Kidney (tissue), 22 donors: ENCODE results near the gene LSM11. TPM values are rescaled to one million over a fixed set of nuclear protein-coding genes. Genes with fewer than 3 reads are reported as not detected.
"Not testable (repeated sequence)": the region's sequence is repeated elsewhere in the genome, so short reads cannot be mapped to it uniquely, and the experiment has no call there.

Experiments used
- DNase-seq, 5 donors: peaks; one replicate each; pipeline ENCODE4 v3.0.0-alpha.2; 2013 to 2020
- FAIRE-seq: peaks from 2 replicates; lab custom pipeline; 2012; peaks lifted over from hg19 to GRCh38; lab: Jason Lieb, UNC
- H3K27ac ChIP-seq, 2 donors: one replicate each; pipeline ENCODE4 v1.7.0; 2013; ENCODE audit warnings: low read depth in 2 of 2, low read length in 2 of 2, inconsistent platforms in 1 of 2
- H3K27me3 ChIP-seq: one replicate; pipeline ENCODE4 v1.7.1; 2013; ENCODE audit warnings: low read length, inconsistent platforms; ENCODE audit not compliant: control insufficient read depth, insufficient read depth
- H3K36me3 ChIP-seq, 3 donors: one replicate each; pipeline versions ENCODE4 v1.7.0 to v1.7.1; 2013; ENCODE audit warnings: low read length in 3 of 3, control low read depth in 1 of 3, inconsistent platforms in 1 of 3; ENCODE audit not compliant: insufficient read depth in 3 of 3, control insufficient read depth in 2 of 3
- H3K4me1 ChIP-seq, 3 donors: one replicate each; pipeline versions ENCODE4 v1.7.0 to v1.7.1; 2013; ENCODE audit warnings: low read length in 3 of 3, inconsistent platforms in 1 of 3, low read depth in 1 of 3; ENCODE audit not compliant: control insufficient read depth in 2 of 3, insufficient read depth in 2 of 3
- H3K4me3 ChIP-seq, 3 donors: one replicate each; pipeline versions ENCODE4 v1.7.0 to v1.8.1; 2013; ENCODE audit warnings: low read length in 3 of 3, control low read depth in 1 of 3, inconsistent platforms in 1 of 3
- H3K9ac ChIP-seq, 3 donors: one replicate each; pipeline versions ENCODE4 v1.7.0 to v1.7.1; 2013; ENCODE audit warnings: low read length in 3 of 3, control low read depth in 1 of 3, inconsistent platforms in 1 of 3
- H3K9me3 ChIP-seq, 3 donors: one replicate each; pipeline versions ENCODE4 v1.7.0 to v1.7.1; 2013; ENCODE audit warnings: low read length in 3 of 3, control low read depth in 1 of 3, inconsistent platforms in 1 of 3; ENCODE audit not compliant: control insufficient read depth in 2 of 3, insufficient read depth in 1 of 3
- CTCF ChIP-seq: IDR thresholded peaks from 3 replicates; pipeline ENCODE4 v1.5.1; 2012; ENCODE audit warnings: mild to moderate bottlenecking, moderate library complexity, borderline replicate concordance; ENCODE audit not compliant: insufficient read depth; ENCODE audit errors: extremely low read depth
- intact Hi-C: fragments of 100-400 bp; cut with DNase I; formaldehyde crosslinking; loops from one replicate; pipeline ENCODE4 v1.11.1; 2022
- long read RNA-seq, 10 donors: library from polyadenylated mRNA in 1 of 10; unstranded in 1 of 10; transcript quantifications; one replicate each; pipeline ENCODE4 v2.0.0 and lab custom pipeline, GENCODE V29; 2021 to 2026
- polyA plus RNA-seq: library from polyadenylated mRNA; stranded (reverse); fragments of 350-450 nt; fragmentation: Illumina TruSeq; extraction: RNeasy Lipid Tissue Mini Kit (QIAGEN cat#74804); gene quantifications from one replicate; pipeline ENCODE4 v1.2.3, GENCODE V29; 2014; ENCODE audit warnings: low read depth, low replicate concordance; ENCODE audit not compliant: insufficient read depth
- total RNA-seq: library from RNA; stranded (reverse); fragmentation: NEBNext Ultra II Directional; extraction: Animal tissue kit (Norgen Biotek cat#: 25700); gene quantifications from one replicate; pipeline ENCODE4 v1.2.1, GENCODE V29; 2021
- donor health status: control.
- donor health status: control.
- donor health status: control.
- donor health status: control.
- donor health status: control.
- donor health status: DM: yes; HTN: yes; CAD: no.
- donor health status: Normal renal cell carcinoma (clear cell type).

LSM11 gene
- total RNA-seq (2.8 TPM), polyA plus RNA-seq (0.97 TPM)
- long read RNA-seq, donor 1, result 0 reads
- long read RNA-seq, donor 2, full-length matches to known transcripts, result 2 of 2 reads
- long read RNA-seq, donor 2, partial matches to known transcripts, result 0 of 2 reads
- long read RNA-seq, donor 2, other reads (novel, unspliced or antisense), result 0 of 2 reads
- long read RNA-seq, donor 3, full-length matches to known transcripts, result 1 of 1 reads
- long read RNA-seq, donor 3, partial matches to known transcripts, result 0 of 1 reads
- long read RNA-seq, donor 3, other reads (novel, unspliced or antisense), result 0 of 1 reads
- long read RNA-seq, donor 4, full-length matches to known transcripts, result 1 of 1 reads
- long read RNA-seq, donor 4, partial matches to known transcripts, result 0 of 1 reads
- long read RNA-seq, donor 4, other reads (novel, unspliced or antisense), result 0 of 1 reads
- long read RNA-seq, donor 5, full-length matches to known transcripts, result 1 of 1 reads
- long read RNA-seq, donor 5, partial matches to known transcripts, result 0 of 1 reads
- long read RNA-seq, donor 5, other reads (novel, unspliced or antisense), result 0 of 1 reads
- long read RNA-seq, donor 6, full-length matches to known transcripts, result 1 of 1 reads
- long read RNA-seq, donor 6, partial matches to known transcripts, result 0 of 1 reads
- long read RNA-seq, donor 6, other reads (novel, unspliced or antisense), result 0 of 1 reads
- long read RNA-seq, donor 7, full-length matches to known transcripts, result 2 of 2 reads
- long read RNA-seq, donor 7, partial matches to known transcripts, result 0 of 2 reads
- long read RNA-seq, donor 7, other reads (novel, unspliced or antisense), result 0 of 2 reads
- long read RNA-seq, donor 8, full-length matches to known transcripts, result 1 of 1 reads
- long read RNA-seq, donor 8, partial matches to known transcripts, result 0 of 1 reads
- long read RNA-seq, donor 8, other reads (novel, unspliced or antisense), result 0 of 1 reads
- long read RNA-seq, donor 9, full-length matches to known transcripts, result 2 of 2 reads
- long read RNA-seq, donor 9, partial matches to known transcripts, result 0 of 2 reads
- long read RNA-seq, donor 9, other reads (novel, unspliced or antisense), result 0 of 2 reads
- long read RNA-seq, donor 10, full-length matches to known transcripts, result 2 of 9 reads
- long read RNA-seq, donor 10, partial matches to known transcripts, result 7 of 9 reads
- long read RNA-seq, donor 10, other reads (novel, unspliced or antisense), result 0 of 9 reads

- no peak within 1 kb of the TSS for H3K27ac ChIP-seq
- H3K4me1 ChIP-seq, result peaks cover 0 to 10% (median 0%) of the 10 kb centered on the region in 3 donors
- peaks cover 0 to 4% (median 3%) of the 10 kb centered on the region in 3 donors for H3K36me3 ChIP-seq
- FAIRE-seq (no peak), DNase-seq (peak; percentile 92 to 95 (median 94))
- H3K9ac ChIP-seq, result peak within 1 kb of the TSS; percentile 52 to 84 (median 56)
- intact Hi-C loops, result no loop called here
- peak within 1 kb of the TSS; percentile 74 to 89 (median 84) for H3K4me3 ChIP-seq
- H3K9me3 ChIP-seq, result no peaks in the 10 kb centered on the region
- no peaks in the 10 kb centered on the region for H3K27me3 ChIP-seq
- TF ChIP-seq CTCF, result peak; percentile 99
Observed at GRCh38 chr5:157743163-157744050, at the start of gene LSM11. Gene LSM11, plus strand, starts transcription at chr5:157743712. Its CDS starts 39 bp downstream, at chr5:157743751.

GRCh38 chr5:157693816-157694215 is 49.7 kb upstream of the LSM11 start:
- H3K36me3 ChIP-seq, intact Hi-C loops, H3K9me3 ChIP-seq, H3K27ac ChIP-seq, H3K4me3 ChIP-seq, H3K27me3 ChIP-seq, H3K4me1 ChIP-seq, FAIRE-seq, DNase-seq, H3K9ac ChIP-seq: not testable (repeated sequence)

- H3K4me3 ChIP-seq, intact Hi-C loops, H3K36me3 ChIP-seq, H3K27ac ChIP-seq, H3K4me1 ChIP-seq, H3K27me3 ChIP-seq, H3K9ac ChIP-seq, DNase-seq, FAIRE-seq, H3K9me3 ChIP-seq: not testable (repeated sequence)
Observed at GRCh38 chr5:157696154-157696553, 47.4 kb upstream of the LSM11 start.

DNA sequence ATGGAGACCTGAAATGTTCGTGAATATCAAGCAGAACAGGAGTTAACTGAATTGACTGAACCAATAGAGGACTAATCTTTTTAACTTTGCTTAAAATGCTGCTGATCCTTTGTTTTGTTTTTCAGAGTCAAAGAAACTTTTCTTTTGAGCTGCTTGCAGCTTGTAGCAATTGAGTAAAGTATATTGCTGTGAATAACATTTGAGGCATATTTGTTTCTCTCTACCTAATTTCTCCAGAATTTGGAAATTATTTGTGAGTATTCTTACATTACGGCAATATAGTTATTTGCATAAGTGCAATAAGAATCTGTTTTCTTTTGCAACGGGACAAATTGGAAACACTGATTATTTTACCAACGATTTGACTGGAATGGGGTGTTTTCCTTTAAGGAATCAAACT is 44.8 kb upstream of the LSM11 start:
- FAIRE-seq, H3K4me1 ChIP-seq, H3K27ac ChIP-seq, DNase-seq, H3K9ac ChIP-seq, H3K36me3 ChIP-seq, H3K4me3 ChIP-seq, intact Hi-C loops, H3K9me3 ChIP-seq, H3K27me3 ChIP-seq: not testable (repeated sequence)
